ENCODE data around the gene PICK1. TPM values are rescaled to one million over a fixed set of nuclear protein-coding genes. Genes with fewer than 3 reads are reported as not detected.
"Not testable (repeated sequence)": the region's sequence is repeated elsewhere in the genome, so short reads cannot be mapped to it uniquely, and the experiment has no call there.

The PICK1 gene
- polyA plus RNA-seq, 1 donor (not counting 4 experiments of a cell fraction or from before 2014, with no cell fraction given): 26.8 TPM

GRCh38 chr22:38115423-38116205 lies 58.4 kb downstream of the PICK1 start:
- peaks cover 0 to 3% of the 10 kb centered on the region in 2 experiments for H3K36me3 ChIP-seq (ENCODE audit: control insufficient read depth in 2 of 2, extremely low read depth in 1 of 2, insufficient read depth in 2 of 2, low read length in 2 of 2)
- no peak for TF ChIP-seq CTCF (optimal IDR thresholded peaks at IDR 0.05 in 1 of 3, IDR thresholded peaks at IDR 0.05 in 1 of 3, conservative IDR thresholded peaks at IDR 0.05 in 1 of 3; ENCODE audit: extremely low read depth in 1 of 3, insufficient read depth in 2 of 3, low read length in 3 of 3)
- no peak for TF ChIP-seq EZH2 (IDR thresholded peaks at IDR 0.05; ENCODE audit: low read length)
- FAIRE-seq: no peak

GRCh38 chr22:38117556-38117955 lies 60.4 kb downstream of the PICK1 start:
- not testable (repeated sequence) for FAIRE-seq

More at GRCh38 chr22:38115423-38116205, 58.4 kb downstream of the PICK1 start:
- Histone ChIP-seq H3K9me3 (ENCODE audit: control insufficient read depth, low read depth, low read length) (no peaks in the 10 kb centered on the region), H3K27me3 (ENCODE audit: control insufficient read depth, extremely low read depth, insufficient read depth, low read length) (no peaks in the 10 kb centered on the region), H3K9me1 (ENCODE audit: control insufficient read depth, extremely low read depth, insufficient read depth, low read length) (no peaks in the 10 kb centered on the region), H3K4me3 (ENCODE audit: control insufficient read depth in 2 of 3, extremely low read depth in 1 of 3, insufficient read depth in 2 of 3, low read depth in 1 of 3, low read length in 3 of 3) (no peak overlapping the region), H2AFZ (ENCODE audit: control insufficient read depth, low read length) (no peak overlapping the region), H3K79me2 (ENCODE audit: control insufficient read depth, insufficient read depth, low read length) (no peaks in the 10 kb centered on the region), H3K9ac (ENCODE audit: control insufficient read depth, extremely low read depth, insufficient read depth, low read length) (no peak overlapping the region), H3K4me2 (ENCODE audit: control insufficient read depth, extremely low read depth, insufficient read depth, low read depth, low read length) (no peak overlapping the region), H3K4me1 (ENCODE audit: control insufficient read depth, extremely low read depth, insufficient read depth, low read length) (peaks cover 34% of the 10 kb centered on the region), H3K27ac (ENCODE audit: control insufficient read depth, insufficient read depth, low read length) (no peak overlapping the region), H4K20me1 (ENCODE audit: control insufficient read depth, extremely low read depth, insufficient read depth, low read length) (no peaks in the 10 kb centered on the region)
- dilution Hi-C loops (cut with MboI; ENCODE audit: extremely low pct_ligation_motif_present, low sequenced_read_pairs): no loop called here
- no peak for DNase-seq (ENCODE audit: low read depth, low spot score)

More at GRCh38 chr22:38117556-38117955, 60.4 kb downstream of the PICK1 start:
- H3K27ac ChIP-seq (ENCODE audit: control insufficient read depth, insufficient read depth, low read length); H3K9me1 ChIP-seq (ENCODE audit: control insufficient read depth, extremely low read depth, insufficient read depth, low read length); H2AFZ ChIP-seq (ENCODE audit: control insufficient read depth, low read length); H3K36me3 ChIP-seq (ENCODE audit: control insufficient read depth in 2 of 2, extremely low read depth in 1 of 2, insufficient read depth in 2 of 2, low read length in 2 of 2); H3K4me2 ChIP-seq (ENCODE audit: control insufficient read depth, extremely low read depth, insufficient read depth, low read depth, low read length); H3K27me3 ChIP-seq (ENCODE audit: control insufficient read depth, extremely low read depth, insufficient read depth, low read length); dilution Hi-C loops (cut with MboI; ENCODE audit: extremely low pct_ligation_motif_present, low sequenced_read_pairs); H3K4me3 ChIP-seq (ENCODE audit: control insufficient read depth in 2 of 3, extremely low read depth in 1 of 3, insufficient read depth in 2 of 3, low read depth in 1 of 3, low read length in 3 of 3); H3K79me2 ChIP-seq (ENCODE audit: control insufficient read depth, insufficient read depth, low read length); H3K9ac ChIP-seq (ENCODE audit: control insufficient read depth, extremely low read depth, insufficient read depth, low read length); DNase-seq (ENCODE audit: low read depth, low spot score); H4K20me1 ChIP-seq (ENCODE audit: control insufficient read depth, extremely low read depth, insufficient read depth, low read length); H3K9me3 ChIP-seq (ENCODE audit: control insufficient read depth, low read depth, low read length): not testable (repeated sequence)
- H3K4me1 ChIP-seq (ENCODE audit: control insufficient read depth, extremely low read depth, insufficient read depth, low read length): peaks cover 21% of the 10 kb centered on the region

All from keratinocyte (primary cell).